Activated T-cell treated with anti-CD3 and anti-CD28 coated beads, Interleukin-2, amount 50 U/mL, for 24 hours (primary cell): ENCODE measurements around the gene TRIM34.
"Not testable (repeated sequence)": the region's sequence is repeated elsewhere in the genome, so short reads cannot be mapped to it uniquely, and the experiment has no call there.

ENCODE experiments used
- DNase-seq: peaks from one replicate; pipeline ENCODE4 v3.0.0-alpha.2; 2020
- H3K27ac Mint-ChIP-seq: 2 replicates; pipeline ENCODE4 v1.8.0; 2020; ENCODE audit warnings: mild to moderate bottlenecking, mixed read lengths
- H3K27me3 Mint-ChIP-seq: 2 replicates; pipeline ENCODE4 v1.8.0; 2020; ENCODE audit warnings: mixed read lengths
- H3K36me3 Mint-ChIP-seq: 2 replicates; pipeline ENCODE4 v1.8.0; 2020; ENCODE audit warnings: low read depth, mixed read lengths
- H3K4me1 Mint-ChIP-seq: 2 replicates; pipeline ENCODE4 v1.8.0; 2020; ENCODE audit warnings: low read depth, mixed read lengths
- H3K4me3 Mint-ChIP-seq: 2 replicates; pipeline ENCODE4 v1.8.0; 2020; ENCODE audit warnings: mild to moderate bottlenecking, moderate library complexity, mixed read lengths
- H3K9me3 Mint-ChIP-seq: 2 replicates; pipeline ENCODE4 v1.8.0; 2020; ENCODE audit warnings: mixed read lengths

Gene TRIM34

GRCh38 chr11:5624489-5625279, at the start of gene TRIM34:
Gene TRIM34 (plus strand): TSS chr11:5625001. CDS start chr11:5632332, 7,331 bp downstream.
- Mint-ChIP-seq H3K27ac (peak within 1 kb of the TSS; percentile 93), H3K27me3 (no peaks in the 10 kb centered on the region), H3K4me1 (peaks cover 49% of the 10 kb centered on the region), H3K9me3 (no peaks in the 10 kb centered on the region), H3K4me3 (peak within 1 kb of the TSS; percentile 89), H3K36me3 (peaks cover 7% of the 10 kb centered on the region)
- peak; percentile 57 for DNase-seq

GRCh38 chr11:5575152-5575551, 49.6 kb upstream of the TRIM34 start:
- Mint-ChIP-seq H3K9me3 (no peaks in the 10 kb centered on the region), H3K27me3 (no peaks in the 10 kb centered on the region), H3K27ac (no peak overlapping the region), H3K4me3 (no peak overlapping the region), H3K36me3 (no peaks in the 10 kb centered on the region), H3K4me1 (no peaks in the 10 kb centered on the region)
- no peak for DNase-seq

GRCh38 chr11:5577101-5577500, 47.7 kb upstream of the TRIM34 start:
- no peaks in the 10 kb centered on the region for H3K9me3 Mint-ChIP-seq
- H3K4me3 Mint-ChIP-seq, result no peak overlapping the region
- no peaks in the 10 kb centered on the region for H3K4me1 Mint-ChIP-seq
- H3K27me3 Mint-ChIP-seq, result no peaks in the 10 kb centered on the region
- no peak for DNase-seq
- H3K36me3 Mint-ChIP-seq, result no peaks in the 10 kb centered on the region
- H3K27ac Mint-ChIP-seq, result no peak overlapping the region

- Mint-ChIP-seq H3K9me3 (peaks cover 2% of the 10 kb centered on the region), H3K27ac (no peak within 1 kb of the TSS), H3K4me1 (no peaks in the 10 kb centered on the region), H3K27me3 (no peaks in the 10 kb centered on the region), H3K36me3 (no peaks in the 10 kb centered on the region), H3K4me3 (no peak within 1 kb of the TSS)
- DNase-seq, result no peak
Observed at GRCh38 chr11:5580577-5580976, 44.2 kb upstream of the TRIM34 start, which contains the start of gene OR52B6. Gene OR52B6 (plus strand): TSS chr11:5580877. CDS start chr11:5580877, 0 bp downstream.

GRCh38 chr11:5581014-5581413, 43.8 kb upstream of the TRIM34 start:
- Mint-ChIP-seq H3K27me3 (no peaks in the 10 kb centered on the region), H3K4me3 (no peak overlapping the region), H3K9me3 (peaks cover 2% of the 10 kb centered on the region), H3K36me3 (no peaks in the 10 kb centered on the region), H3K4me1 (no peaks in the 10 kb centered on the region), H3K27ac (no peak overlapping the region)
- no peak for DNase-seq

- H3K9me3 Mint-ChIP-seq, DNase-seq, H3K27ac Mint-ChIP-seq, H3K4me1 Mint-ChIP-seq, H3K36me3 Mint-ChIP-seq, H3K27me3 Mint-ChIP-seq, H3K4me3 Mint-ChIP-seq: not testable (repeated sequence)
Observed at GRCh38 chr11:5584458-5584857, 40.3 kb upstream of the TRIM34 start.

GRCh38 chr11:5589906-5590305, 34.9 kb upstream of the TRIM34 start:
- H3K27ac Mint-ChIP-seq, H3K9me3 Mint-ChIP-seq, H3K4me3 Mint-ChIP-seq, H3K36me3 Mint-ChIP-seq, H3K4me1 Mint-ChIP-seq, H3K27me3 Mint-ChIP-seq, DNase-seq: not testable (repeated sequence)

- Mint-ChIP-seq H3K4me1 (peaks cover 5% of the 10 kb centered on the region), H3K9me3 (no peaks in the 10 kb centered on the region), H3K4me3 (no peak overlapping the region), H3K27ac (no peak overlapping the region), H3K27me3 (peaks cover 4% of the 10 kb centered on the region), H3K36me3 (no peaks in the 10 kb centered on the region)
- no peak for DNase-seq
Observed at GRCh38 chr11:5591613-5592012, 33.2 kb upstream of the TRIM34 start.

GRCh38 chr11:5592615-5593014, 32.2 kb upstream of the TRIM34 start:
- H3K4me3 Mint-ChIP-seq, result no peak overlapping the region
- H3K9me3 Mint-ChIP-seq, result no peaks in the 10 kb centered on the region
- H3K4me1 Mint-ChIP-seq, result peaks cover 9% of the 10 kb centered on the region
- DNase-seq, result no peak
- H3K36me3 Mint-ChIP-seq, result no peaks in the 10 kb centered on the region
- peaks cover 13% of the 10 kb centered on the region for H3K27me3 Mint-ChIP-seq
- no peak overlapping the region for H3K27ac Mint-ChIP-seq

GRCh38 chr11:5593146-5593545, 31.7 kb upstream of the TRIM34 start:
- H3K27ac Mint-ChIP-seq, result no peak overlapping the region
- H3K9me3 Mint-ChIP-seq, result no peaks in the 10 kb centered on the region
- peaks cover 18% of the 10 kb centered on the region for H3K27me3 Mint-ChIP-seq
- H3K4me1 Mint-ChIP-seq, result peaks cover 9% of the 10 kb centered on the region
- no peaks in the 10 kb centered on the region for H3K36me3 Mint-ChIP-seq
- no peak overlapping the region for H3K4me3 Mint-ChIP-seq
- DNase-seq, result no peak

GRCh38 chr11:5596607-5597201, 28.1 kb upstream of the TRIM34 start, which contains the start of gene TRIM6:
Gene TRIM6 (plus strand): TSS chr11:5596637. CDS start chr11:5596898, 261 bp downstream.
- H3K4me3 Mint-ChIP-seq, result peak within 1 kb of the TSS; percentile 73
- peaks cover 19% of the 10 kb centered on the region for H3K27me3 Mint-ChIP-seq
- peak within 1 kb of the TSS; percentile 14 for H3K27ac Mint-ChIP-seq
- H3K9me3 Mint-ChIP-seq, result no peaks in the 10 kb centered on the region
- H3K4me1 Mint-ChIP-seq, result peaks cover 9% of the 10 kb centered on the region
- DNase-seq, result peak; percentile 33
- no peaks in the 10 kb centered on the region for H3K36me3 Mint-ChIP-seq

- Mint-ChIP-seq H3K4me3 (no peak overlapping the region), H3K9me3 (no peaks in the 10 kb centered on the region), H3K27ac (no peak overlapping the region), H3K4me1 (peaks cover 9% of the 10 kb centered on the region), H3K36me3 (no peaks in the 10 kb centered on the region), H3K27me3 (peaks cover 19% of the 10 kb centered on the region)
- no peak for DNase-seq
Observed at GRCh38 chr11:5597953-5598352, 26.8 kb upstream of the TRIM34 start.

- peak; percentile 59 for DNase-seq
- Mint-ChIP-seq H3K36me3 (no peaks in the 10 kb centered on the region), H3K27ac (no peak overlapping the region), H3K27me3 (peaks cover 19% of the 10 kb centered on the region), H3K4me1 (peaks cover 9% of the 10 kb centered on the region), H3K4me3 (no peak overlapping the region), H3K9me3 (no peaks in the 10 kb centered on the region)
Observed at GRCh38 chr11:5600374-5600851, 24.4 kb upstream of the TRIM34 start.

- not testable (repeated sequence) for H3K27ac Mint-ChIP-seq, H3K4me3 Mint-ChIP-seq, H3K36me3 Mint-ChIP-seq, H3K9me3 Mint-ChIP-seq, H3K27me3 Mint-ChIP-seq, H3K4me1 Mint-ChIP-seq, DNase-seq
Observed at GRCh38 chr11:5602791-5603190, 22.0 kb upstream of the TRIM34 start.

GRCh38 chr11:5603326-5603725, 21.5 kb upstream of the TRIM34 start:
- no peak overlapping the region for H3K27ac Mint-ChIP-seq
- no peak for DNase-seq
- no peaks in the 10 kb centered on the region for H3K36me3 Mint-ChIP-seq
- H3K9me3 Mint-ChIP-seq, result no peaks in the 10 kb centered on the region
- H3K27me3 Mint-ChIP-seq, result no peaks in the 10 kb centered on the region
- H3K4me1 Mint-ChIP-seq, result no peaks in the 10 kb centered on the region
- no peak overlapping the region for H3K4me3 Mint-ChIP-seq
